ENCODE data around the gene HNRNPU.

HNRNPU gene

GRCh38 chr1:244802041-244802440 is 62.3 kb downstream of the HNRNPU start:
- no peak for ATAC-seq

GRCh38 chr1:244801246-244801645 is 63.1 kb downstream of the HNRNPU start:
- peak; percentile 79 to 88 for ATAC-seq

- ATAC-seq: no peak
Observed at GRCh38 chr1:244800821-244801220, 63.5 kb downstream of the HNRNPU start.
